DLD1 (cell line): ENCODE data around the gene PLAAT2.

Source experiments
- in situ Hi-C: cut with HindIII; loops from 2 replicates; pipeline ENCODE4 v1.10.0; 2017; ENCODE audit warnings: low sequenced_read_pairs

The PLAAT2 gene

DNA sequence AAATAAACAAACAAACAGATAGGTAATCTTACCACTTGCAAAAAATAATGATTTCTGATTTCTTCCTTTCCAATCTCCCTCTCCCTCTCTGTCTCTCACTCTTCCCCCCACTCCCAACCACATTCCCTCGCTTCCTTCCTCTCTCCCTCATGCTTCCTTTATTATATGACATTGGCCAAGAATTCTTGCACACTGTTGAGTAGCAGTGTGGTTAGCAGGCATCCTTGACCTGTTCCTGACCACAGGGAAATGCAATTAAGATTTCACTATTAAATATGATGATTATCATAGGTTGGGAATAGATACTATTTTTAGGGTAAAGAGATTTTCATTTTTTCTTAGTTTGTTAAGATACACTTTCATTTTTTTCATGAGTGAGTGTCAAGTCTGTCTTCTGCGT, 41.3 kb downstream of the PLAAT2 start:
- in situ Hi-C loops: no loop called here

DNA sequence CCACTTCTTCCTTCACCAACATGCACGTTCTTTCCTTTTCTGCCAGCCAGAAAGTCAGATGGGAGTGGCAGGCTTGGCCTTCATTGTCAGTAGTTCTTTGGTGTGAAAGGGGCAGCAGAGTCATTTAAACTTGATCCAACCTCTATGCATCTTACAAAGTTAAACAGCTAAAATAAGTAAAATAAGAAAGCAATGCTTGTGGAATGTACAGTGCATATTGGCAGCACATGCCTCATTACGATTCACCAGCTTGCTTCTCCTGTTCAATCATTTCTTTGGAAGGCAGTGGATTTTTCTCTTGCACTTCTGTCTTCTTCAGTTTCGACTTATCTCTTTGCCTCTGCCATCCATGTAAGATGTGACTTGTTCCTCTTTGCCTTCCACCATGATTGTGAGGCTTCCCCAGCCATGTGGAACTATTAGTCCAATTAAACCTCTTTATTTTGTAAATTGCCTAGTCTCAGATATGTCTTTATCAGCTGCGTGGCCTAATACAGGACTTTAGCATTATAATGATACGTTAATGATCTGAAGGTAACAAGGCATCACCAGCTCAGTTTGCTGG, 42.5 kb downstream of the PLAAT2 start:
- in situ Hi-C loops: no loop called here

DNA sequence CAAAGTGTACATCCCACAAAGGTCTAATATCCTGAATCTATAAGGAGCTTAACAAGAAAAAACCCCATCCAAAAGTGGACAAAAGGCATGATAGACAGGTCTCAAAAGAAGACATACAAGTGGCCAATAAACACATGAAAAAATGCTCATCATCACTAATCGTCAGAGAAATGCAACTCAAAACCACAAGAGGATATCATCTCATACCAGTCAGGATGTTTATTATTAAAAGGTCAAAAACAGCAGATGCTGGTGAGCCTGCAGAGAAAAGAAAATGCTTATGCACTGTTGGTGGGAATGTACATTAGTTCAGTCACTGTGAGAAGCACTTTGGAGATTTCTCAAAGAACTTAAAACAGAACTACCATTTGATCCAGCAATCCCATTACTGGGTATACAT, 44.6 kb downstream of the PLAAT2 start:
- in situ Hi-C loops: no loop called here

DNA sequence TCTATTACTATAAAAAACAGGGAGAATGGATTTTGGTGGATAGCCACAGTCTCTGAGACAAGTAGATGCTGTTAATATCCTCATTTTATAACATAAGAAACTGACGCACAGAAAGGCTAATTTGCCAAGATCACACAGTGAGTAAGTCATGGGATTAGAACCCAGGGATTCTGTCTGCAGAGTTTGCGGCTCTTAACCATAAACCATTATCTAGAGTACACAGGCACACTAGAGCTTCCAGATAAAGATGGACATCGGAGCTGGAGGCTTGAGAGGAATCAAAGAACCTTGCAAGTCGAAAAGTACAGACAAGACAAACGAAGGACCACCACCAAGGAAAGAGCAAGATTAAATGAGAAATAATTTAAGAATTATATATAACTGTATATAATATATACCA, 46.0 kb downstream of the PLAAT2 start:
- in situ Hi-C loops: no loop called here

DNA sequence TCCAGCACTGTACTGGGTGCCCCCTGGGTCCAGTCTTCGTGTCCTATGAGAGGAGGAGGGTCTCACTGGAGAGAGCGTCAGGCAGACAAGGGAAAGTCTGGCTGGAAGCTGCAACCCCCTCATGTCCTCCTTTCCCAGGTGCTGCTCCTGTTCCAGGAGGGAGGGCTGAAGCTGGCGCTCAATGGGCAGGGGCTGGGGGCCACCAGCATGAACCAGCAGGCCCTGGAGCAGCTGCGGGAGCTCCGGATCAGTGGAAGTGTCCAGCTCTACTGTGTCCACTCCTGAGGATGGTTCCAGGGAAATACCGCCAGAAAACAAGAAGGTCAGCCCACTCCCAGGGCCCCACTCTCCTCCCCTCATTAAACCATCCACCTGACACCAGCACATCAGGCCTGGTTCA, 47.1 kb downstream of the PLAAT2 start:
- in situ Hi-C loops: no loop called here

DNA sequence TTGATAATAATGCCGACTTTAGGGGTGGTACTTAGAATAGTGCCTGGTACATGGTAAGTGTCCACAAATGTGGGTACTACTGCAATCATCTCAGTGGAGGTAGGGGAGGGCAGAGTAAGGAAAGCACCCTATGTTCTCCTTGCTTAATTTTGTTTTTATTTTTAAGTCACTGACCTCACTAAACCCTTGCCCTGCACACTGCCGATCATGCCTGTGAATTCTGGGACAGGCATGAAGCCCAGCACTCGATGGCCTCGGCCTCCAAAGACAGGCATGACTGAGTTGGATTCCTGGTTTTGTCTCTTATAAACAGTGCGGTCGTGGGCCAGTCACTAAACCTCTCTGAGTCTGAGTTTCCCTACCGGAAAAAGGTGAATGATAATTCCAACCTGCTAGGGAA, 50.4 kb downstream of the PLAAT2 start:
- in situ Hi-C loops: no loop called here

DNA sequence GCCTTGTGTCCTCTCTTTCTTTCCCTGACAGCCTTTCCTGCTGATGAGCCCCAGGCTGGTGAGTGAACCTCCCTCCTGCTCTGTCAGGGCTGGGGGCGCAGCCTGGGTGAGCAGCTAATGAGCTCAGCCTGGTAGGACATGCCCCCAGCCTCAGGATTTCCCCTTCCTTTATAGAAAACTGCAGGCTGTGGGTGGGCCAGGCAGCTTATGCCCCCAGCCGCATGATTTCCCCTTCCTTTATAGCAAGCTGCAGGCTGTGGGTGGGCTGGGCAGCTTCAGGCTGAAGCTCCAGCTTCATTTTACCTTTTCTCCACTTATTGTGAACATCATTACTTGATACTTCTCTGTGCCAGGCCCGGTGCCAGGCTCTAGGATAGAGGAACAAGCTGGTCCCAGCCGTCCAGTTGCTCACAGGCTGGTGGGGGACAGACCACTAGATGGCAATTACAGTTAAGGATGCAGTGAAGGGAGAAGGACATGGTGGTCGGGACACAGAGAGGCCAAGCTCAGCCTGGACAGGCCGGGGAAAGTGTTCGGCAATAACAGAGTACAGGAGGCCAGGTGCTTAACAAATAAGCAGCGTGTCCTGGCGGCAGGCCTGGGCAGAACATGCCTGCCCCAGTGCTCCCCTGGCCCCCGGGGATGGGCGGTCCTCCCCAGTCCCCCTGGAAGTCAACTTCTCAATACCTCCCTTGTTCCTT, 52.0 kb downstream of the PLAAT2 start:
- in situ Hi-C loops: no loop called here

DNA sequence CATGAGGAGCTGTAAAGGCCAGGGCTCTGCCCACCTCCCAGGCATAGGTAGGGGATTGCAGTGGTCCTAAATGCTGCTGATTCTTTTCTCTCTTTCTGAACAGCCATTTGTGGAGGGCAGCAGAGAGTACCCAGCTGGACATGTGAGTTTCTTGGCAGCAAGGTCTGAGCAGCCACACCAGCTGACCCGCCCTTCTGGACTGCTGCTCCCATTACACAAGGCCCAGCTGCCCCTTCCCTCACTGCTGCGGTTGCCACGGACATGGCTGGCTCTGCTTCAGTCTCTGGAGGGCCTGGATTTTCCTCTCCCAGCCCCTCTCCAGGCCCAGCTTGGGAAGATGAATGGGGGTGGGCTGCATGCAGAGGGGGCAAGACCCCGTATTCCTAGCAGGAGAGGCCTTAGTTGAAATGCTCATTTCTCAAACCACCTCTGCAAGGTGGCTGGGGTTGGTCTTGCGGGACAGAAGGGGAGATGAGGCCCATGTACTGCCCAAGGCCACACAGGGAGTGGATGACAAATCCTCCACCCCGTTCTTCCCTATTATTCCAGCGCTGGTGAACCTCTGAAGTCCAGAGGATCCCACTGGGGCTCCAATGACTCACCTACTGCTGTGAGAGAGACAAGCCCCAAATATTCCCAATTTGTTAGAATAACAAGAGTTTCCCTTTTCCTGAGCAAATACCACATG, 52.7 kb downstream of the PLAAT2 start:
- in situ Hi-C loops: no loop called here

DNA sequence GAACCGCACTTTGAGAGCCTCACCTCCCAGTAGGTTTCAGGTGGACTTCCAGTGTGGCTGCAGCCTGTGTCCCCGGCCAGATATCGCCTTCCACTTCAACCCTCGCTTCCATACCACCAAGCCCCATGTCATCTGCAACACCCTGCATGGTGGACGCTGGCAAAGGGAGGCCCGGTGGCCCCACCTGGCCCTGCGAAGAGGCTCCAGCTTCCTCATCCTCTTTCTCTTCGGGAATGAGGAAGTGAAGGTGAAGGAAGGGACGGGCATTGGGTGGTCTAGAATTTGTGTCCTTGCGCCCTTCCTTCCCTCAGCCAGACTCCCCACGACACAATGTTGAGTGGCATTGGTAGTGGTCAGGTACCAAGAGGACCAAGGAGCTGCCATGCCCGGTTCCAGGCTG, 54.4 kb downstream of the PLAAT2 start:
- in situ Hi-C loops: no loop called here

DNA sequence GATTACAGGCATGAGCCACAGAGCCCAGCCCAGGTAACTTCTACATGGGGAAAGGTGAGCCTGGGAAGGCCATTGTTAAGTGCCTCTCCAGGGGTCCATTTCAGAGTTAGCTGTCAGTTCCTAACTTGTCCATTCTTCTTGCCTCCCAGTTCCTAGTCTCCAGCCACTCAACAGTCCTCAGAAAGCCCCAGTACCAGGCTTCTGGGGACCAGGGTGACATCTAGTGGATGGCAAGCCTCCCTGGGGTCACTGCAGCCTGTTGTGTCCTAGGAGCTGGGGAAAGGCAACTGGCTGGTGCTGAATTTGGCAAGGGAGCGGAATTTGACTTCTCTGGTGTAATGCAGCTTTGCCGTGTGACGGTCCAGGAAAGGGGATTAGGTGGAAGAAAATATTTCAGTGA, 55.2 kb downstream of the PLAAT2 start:
- in situ Hi-C loops: no loop called here

DNA sequence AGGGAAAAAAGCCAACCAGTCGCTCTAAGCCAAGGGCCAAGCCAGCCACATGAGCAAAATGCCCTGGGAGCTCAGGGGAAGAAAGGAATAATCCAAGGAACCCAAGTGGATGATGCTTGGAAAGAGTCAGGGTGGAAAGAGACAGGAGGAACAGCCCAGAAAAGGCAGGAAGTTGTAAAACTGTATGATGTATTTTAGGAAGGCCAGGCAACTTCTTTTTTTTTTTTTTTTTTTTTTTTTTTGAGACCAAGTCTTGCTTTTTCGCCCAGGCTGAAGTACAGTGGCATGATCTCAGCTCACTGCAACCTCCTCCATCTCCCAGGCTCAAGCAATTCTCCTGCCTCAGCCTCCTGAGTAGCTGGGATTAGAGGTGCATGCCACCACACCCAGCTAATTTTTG, 55.7 kb downstream of the PLAAT2 start:
- in situ Hi-C loops: no loop called here

DNA sequence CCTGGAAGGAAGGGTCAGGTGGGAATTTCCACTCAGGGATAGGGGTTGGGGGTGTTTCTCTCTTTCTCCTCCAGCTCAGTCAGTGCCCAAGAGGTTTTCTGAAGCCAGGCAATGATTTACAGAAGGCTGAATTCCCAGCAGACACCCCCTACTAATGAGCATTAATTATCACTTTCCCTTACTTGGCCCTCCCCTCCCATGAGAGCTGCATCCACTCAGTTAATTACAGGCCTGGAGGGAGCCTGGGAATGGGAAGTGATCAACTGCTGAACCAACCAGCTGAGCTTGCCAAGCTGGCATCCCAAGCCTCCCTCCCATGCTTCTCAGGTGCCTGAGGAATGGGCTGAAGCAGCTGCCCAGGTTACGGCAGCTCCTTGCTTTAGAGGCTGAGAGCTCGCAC, 56.3 kb downstream of the PLAAT2 start:
- in situ Hi-C loops: no loop called here

DNA sequence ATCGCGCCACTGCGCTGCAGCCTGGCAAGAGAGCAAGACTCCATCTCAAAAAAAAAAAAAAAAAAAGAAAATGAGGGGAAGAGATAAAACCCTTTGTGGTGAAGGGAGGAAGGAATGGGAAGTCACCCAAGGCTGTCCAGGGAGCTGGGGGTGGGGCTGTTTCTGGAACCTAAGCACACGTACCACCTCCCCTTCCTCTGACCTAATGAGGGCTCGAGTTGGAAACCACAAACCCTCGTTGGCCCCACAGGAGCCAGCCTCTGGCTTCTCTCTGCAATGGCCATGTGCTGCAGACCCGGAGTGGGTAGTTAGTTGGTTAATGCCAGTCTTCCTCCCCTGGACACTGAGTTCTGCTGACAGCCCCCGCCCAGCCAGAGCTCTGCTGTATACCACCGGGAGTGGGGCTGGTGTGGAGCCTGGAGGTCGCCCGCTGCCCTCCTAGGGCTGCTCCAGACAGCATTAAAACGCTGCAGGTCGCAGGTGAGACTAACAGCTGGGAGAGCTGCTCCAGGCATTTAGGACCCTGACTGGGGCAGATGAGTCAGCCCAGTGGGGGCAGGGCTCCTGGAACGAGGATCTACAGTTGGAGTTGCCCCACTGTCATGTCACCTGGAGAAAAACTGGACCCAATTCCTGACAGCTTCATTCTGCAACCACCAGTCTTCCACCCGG, 57.2 kb downstream of the PLAAT2 start, which contains the start of gene LGALS12:
TSS of gene LGALS12 (plus strand) at position 228 of the 672 bp plus-strand sequence. CDS start at position 603, 375 bp downstream.
- in situ Hi-C loops: no loop called here

DNA sequence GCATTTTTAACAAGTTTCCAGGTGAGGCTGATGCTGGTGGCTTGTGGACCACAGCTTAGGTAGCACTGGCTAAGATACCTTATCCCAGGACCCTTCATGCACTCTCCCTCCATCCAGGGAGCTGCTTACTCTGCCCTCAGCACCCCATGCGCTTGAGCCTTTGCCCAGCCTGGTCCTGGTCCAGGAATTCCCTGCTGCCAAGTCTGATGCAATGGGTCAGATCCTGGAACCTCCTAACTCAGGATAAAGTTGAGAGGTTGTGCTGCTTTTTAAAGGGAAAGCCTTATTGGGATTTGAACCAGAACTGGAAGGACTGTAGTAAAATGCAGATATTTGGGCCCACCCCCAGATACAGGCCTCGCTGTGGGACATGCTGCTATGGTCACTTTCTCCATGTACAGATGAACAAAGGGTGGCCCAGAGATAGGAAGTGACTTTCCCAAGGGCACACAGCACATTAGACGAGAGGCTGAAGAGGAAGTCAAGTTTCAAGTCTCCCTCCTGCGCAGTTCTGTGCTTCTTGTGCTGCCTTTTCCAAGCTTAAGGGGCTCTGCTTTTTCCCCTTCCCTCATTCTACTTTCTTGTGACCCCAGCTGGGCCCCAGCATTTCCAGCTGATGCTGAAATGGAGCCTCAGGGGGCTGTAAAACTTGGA, 58.1 kb downstream of the PLAAT2 start:
- in situ Hi-C loops: no loop called here

DNA sequence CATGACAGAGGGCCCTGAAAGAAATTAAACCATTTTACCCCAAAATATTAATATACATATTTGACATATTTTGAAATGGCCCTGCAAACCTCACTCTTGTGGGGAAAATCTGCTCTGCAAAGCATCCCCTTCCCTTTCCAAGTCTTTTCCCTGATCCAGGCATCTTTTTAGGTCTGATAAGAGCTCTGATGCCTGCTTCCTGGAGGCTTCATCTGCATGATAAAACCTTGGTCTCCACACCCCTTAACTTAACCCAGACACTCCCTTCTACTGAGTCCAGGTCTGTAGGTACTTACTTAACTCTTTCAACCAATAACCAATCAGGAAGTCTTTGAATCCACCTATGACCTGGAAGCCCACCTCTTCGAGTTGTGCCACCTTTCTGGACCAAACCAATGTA, 59.1 kb downstream of the PLAAT2 start:
- in situ Hi-C loops: no loop called here

DNA sequence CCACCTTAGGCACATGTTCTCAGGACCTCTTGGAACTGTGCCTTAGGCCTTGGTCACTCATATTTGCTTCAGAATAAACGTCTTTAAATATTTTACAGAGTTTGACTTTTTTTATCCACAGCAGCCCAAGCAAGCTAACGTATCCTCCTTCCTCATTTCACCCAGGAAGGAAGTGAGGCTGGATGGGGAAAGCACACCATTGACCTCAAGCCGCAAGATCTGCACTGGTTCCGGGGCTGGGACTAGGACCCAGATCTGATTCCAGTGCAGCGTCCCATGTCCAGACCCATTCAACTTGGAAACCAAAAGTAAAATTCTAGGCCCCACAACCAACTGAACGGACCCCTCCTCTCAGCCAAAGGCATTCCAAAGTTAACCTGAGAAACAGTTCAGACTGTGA, 59.7 kb downstream of the PLAAT2 start:
- in situ Hi-C loops: no loop called here
